ENCODE results near the gene REXO4.
A peak's percentile ranks its signal among the peaks of the same experiment; 100 is the strongest.

The REXO4 gene

GRCh38 chr9:133417541-133418461 lies at the start of gene REXO4:
Gene REXO4 (minus strand): TSS chr9:133418010. CDS start chr9:133417844, 166 bp downstream.
- H3K4me3 ChIP-seq (ENCODE audit: low read depth, low read length): peak within 1 kb of the TSS; percentile 99
- peak; percentile 95 for DNase-seq (ENCODE audit: low read depth)
- TF ChIP-seq MYC (IDR thresholded peaks at IDR 0.05; ENCODE audit: low read depth, low read length) (peak; percentile 96), POLR2A (IDR thresholded peaks at IDR 0.05; ENCODE audit: extremely low read depth, insufficient read length) (peak; percentile 55), CTCF (IDR thresholded peaks at IDR 0.05; ENCODE audit: low read depth, low read length) (no peak), MAX (IDR thresholded peaks at IDR 0.05; ENCODE audit: low read depth, low read length) (peak; percentile 93)

GRCh38 chr9:133467101-133467500 lies 49.3 kb upstream of the REXO4 start:
- no peak for DNase-seq (ENCODE audit: low read depth)
- TF ChIP-seq CTCF (IDR thresholded peaks at IDR 0.05; ENCODE audit: low read depth, low read length) (no peak), POLR2A (IDR thresholded peaks at IDR 0.05; ENCODE audit: extremely low read depth, insufficient read length) (no peak), MYC (IDR thresholded peaks at IDR 0.05; ENCODE audit: low read depth, low read length) (no peak)
- H3K4me3 ChIP-seq (ENCODE audit: low read depth, low read length): no peak overlapping the region

GRCh38 chr9:133465984-133466383 lies 48.2 kb upstream of the REXO4 start:
- no peak overlapping the region for H3K4me3 ChIP-seq (ENCODE audit: low read depth, low read length)
- no peak for TF ChIP-seq POLR2A (IDR thresholded peaks at IDR 0.05; ENCODE audit: extremely low read depth, insufficient read length)
- no peak for TF ChIP-seq CTCF (IDR thresholded peaks at IDR 0.05; ENCODE audit: low read depth, low read length)
- TF ChIP-seq MAX (IDR thresholded peaks at IDR 0.05; ENCODE audit: low read depth, low read length): no peak
- no peak for TF ChIP-seq MYC (IDR thresholded peaks at IDR 0.05; ENCODE audit: low read depth, low read length)
- no peak for DNase-seq (ENCODE audit: low read depth)

- DNase-seq (ENCODE audit: low read depth): no peak
- TF ChIP-seq POLR2A (IDR thresholded peaks at IDR 0.05; ENCODE audit: extremely low read depth, insufficient read length) (no peak), CTCF (IDR thresholded peaks at IDR 0.05; ENCODE audit: low read depth, low read length) (no peak), MYC (IDR thresholded peaks at IDR 0.05; ENCODE audit: low read depth, low read length) (no peak), MAX (IDR thresholded peaks at IDR 0.05; ENCODE audit: low read depth, low read length) (no peak)
- no peak overlapping the region for H3K4me3 ChIP-seq (ENCODE audit: low read depth, low read length)
Measured at GRCh38 chr9:133464638-133465037, 46.8 kb upstream of the REXO4 start.

GRCh38 chr9:133463864-133464615 lies 46.2 kb upstream of the REXO4 start:
- DNase-seq (ENCODE audit: low read depth): peak; percentile 77
- H3K4me3 ChIP-seq (ENCODE audit: low read depth, low read length): no peak overlapping the region
- TF ChIP-seq POLR2A (IDR thresholded peaks at IDR 0.05; ENCODE audit: extremely low read depth, insufficient read length) (no peak), MYC (IDR thresholded peaks at IDR 0.05; ENCODE audit: low read depth, low read length) (0 out of 2 replicates have a peak, but pooled peaks have one; percentile 14)

GRCh38 chr9:133463234-133463863 lies 45.5 kb upstream of the REXO4 start:
- no peak for DNase-seq (ENCODE audit: low read depth)

More at GRCh38 chr9:133463234-133463863, 45.5 kb upstream of the REXO4 start:
- no peak overlapping the region for H3K4me3 ChIP-seq (ENCODE audit: low read depth, low read length)
- TF ChIP-seq POLR2A (IDR thresholded peaks at IDR 0.05; ENCODE audit: extremely low read depth, insufficient read length): no peak
- TF ChIP-seq MYC (IDR thresholded peaks at IDR 0.05; ENCODE audit: low read depth, low read length): no peak
- no peak for TF ChIP-seq MAX (IDR thresholded peaks at IDR 0.05; ENCODE audit: low read depth, low read length)
- no peak for TF ChIP-seq CTCF (IDR thresholded peaks at IDR 0.05; ENCODE audit: low read depth, low read length)
